ENCODE results near the gene TRAF6. TPM values are rescaled to one million over a fixed set of nuclear protein-coding genes. Genes with fewer than 3 reads are reported as not detected.

TRAF6 gene
- total and polyA plus RNA-seq, 10 of the 15 experiments (the other 5 are each of a cell fraction or from before 2014, with no cell fraction given): 1.4 to 10.9 (median 7.0) TPM

- SMC1A ChIA-PET (ENCODE audit: uncharacterized antibody, unreplicated experiment): interaction anchor here (0.6 to 4.0 kb wide), 10 partner anchors 8 to 212 kb away, joined by 3 to 23 read pairs (median 4); partner anchors contain the start of genes COMMD9 and TRAF6
- DNase-seq (ENCODE audit: low read depth, low spot score) (no peak), ATAC-seq (no peak), FAIRE-seq (no peak)
- no peaks in the 10 kb centered on the region for H3K79me2 ChIP-seq (ENCODE audit: control insufficient read depth, insufficient read depth, low read length)
- in situ Hi-C loops (cut with MboI) (no loop called here), intact Hi-C loops (cut with micrococcal nuclease; ENCODE audit: unreplicated experiment) (no loop called here)
- no peaks in the 10 kb centered on the region for H3K27me3 ChIP-seq (replicated peaks in 1 of 2; ENCODE audit: control insufficient read depth in 2 of 2, insufficient read depth in 2 of 2, low read length in 1 of 2)
- H3K9me3 ChIP-seq (replicated peaks; ENCODE audit: control insufficient read depth, insufficient read depth, low read length): no peaks in the 10 kb centered on the region
- H3K4me1 ChIP-seq (ENCODE audit: control insufficient read depth, insufficient read depth, low read length): no peaks in the 10 kb centered on the region; the same call in 1 of the 2 replicates
- H3K27ac ChIP-seq (ENCODE audit: control insufficient read depth, insufficient read depth): no peak overlapping the region
- BruUV-seq (replicated peaks): no TSS peak
- H2AFZ ChIP-seq (ENCODE audit: control insufficient read depth, low read depth, low read length): no peak overlapping the region
- POLR2A ChIA-PET: interaction anchor here (0.9 to 1.1 kb wide), 2 partner anchors 8 to 9 kb away, joined by 3 to 4 read pairs; partner anchors contain the start of gene TRAF6
- H3K4me3 ChIP-seq: no peak overlapping the region
- RAD21 ChIA-PET (ENCODE audit: unreplicated experiment): interaction anchor here (0.9 to 1.3 kb wide), 3 partner anchors 8 to 209 kb away, joined by 3 to 7 read pairs (median 4); no protein-coding TSS in a partner anchor
- no peak overlapping the region for H3K9ac ChIP-seq (ENCODE audit: control insufficient read depth, insufficient read depth, low read length)
- peaks cover 2 to 13% of the 10 kb centered on the region in 2 experiments; a peak in 3 of 4 replicates for H3K36me3 ChIP-seq (ENCODE audit: control insufficient read depth in 2 of 2, insufficient read depth in 2 of 2, low read length in 1 of 2)
- WGBS (ENCODE audit: insufficient coverage, insufficient replicate concordance, low lambda C conversion rate, missing lambda C conversion rate): 99% methylated on average over 5 of the region's 5 CpGs
- CTCF ChIA-PET: interaction anchor here (0.6 to 5.1 kb wide), 9 partner anchors 9 to 246 kb away, joined by 3 to 59 read pairs (median 6); partner anchors contain the start of gene TRAF6
- no peak for TF ChIP-seq ZNF622 (IDR thresholded peaks at IDR 0.05)
- no peak for TF ChIP-seq RELB (IDR thresholded peaks at IDR 0.05; ENCODE audit: low read depth)
- no peak for TF ChIP-seq KLF5 (IDR thresholded peaks at IDR 0.05; ENCODE audit: partially characterized antibody)
- no peak for TF ChIP-seq PAX8 (IDR thresholded peaks at IDR 0.05)
- no peaks in the 10 kb centered on the region for H4K20me1 ChIP-seq (ENCODE audit: control insufficient read depth, insufficient read depth)
- no peak overlapping the region for H3K4me2 ChIP-seq (ENCODE audit: control insufficient read depth, insufficient read depth)
Observed at GRCh38 chr11:36501236-36501635, 8.8 kb downstream of the TRAF6 start.

GRCh38 chr11:36500315-36500721, 9.8 kb downstream of the TRAF6 start:
- peaks cover 2 to 13% of the 10 kb centered on the region in 2 experiments; a peak in 3 of 4 replicates for H3K36me3 ChIP-seq (ENCODE audit: control insufficient read depth in 2 of 2, insufficient read depth in 2 of 2, low read length in 1 of 2)
- TF ChIP-seq SPI1 (IDR thresholded peaks at IDR 0.05; ENCODE audit: borderline replicate concordance, insufficient read depth, low read depth, low read length): peak; percentile 87
- TF ChIP-seq IKZF2 (IDR thresholded peaks at IDR 0.05): peak in 1 of 2 experiments; percentile 10; a peak in 1 of 4 replicates
- peak; percentile 36; the same call in 1 of the 2 replicates for TF ChIP-seq NFIC (IDR thresholded peaks at IDR 0.05; ENCODE audit: low read depth, low read length)
- no peak for TF ChIP-seq EGR1 (IDR thresholded peaks at IDR 0.05; ENCODE audit: borderline replicate concordance in 1 of 2, low read depth in 2 of 2, low read length in 2 of 2)
- TF ChIP-seq SIN3A (IDR thresholded peaks at IDR 0.05; ENCODE audit: low read depth, low read length): no peak
- TF ChIP-seq IRF3 (IDR thresholded peaks at IDR 0.05): no peak
- peak; percentile 45; the same call in 1 of the 2 replicates for TF ChIP-seq EED (IDR thresholded peaks at IDR 0.05; ENCODE audit: low read depth)
- TF ChIP-seq ETV6 (conservative IDR thresholded peaks at IDR 0.05 in 1 of 2, IDR thresholded peaks at IDR 0.05 in 1 of 2; ENCODE audit: borderline replicate concordance in 1 of 2, low read depth in 1 of 2): no peak

More at GRCh38 chr11:36500315-36500721, 9.8 kb downstream of the TRAF6 start:
- Histone ChIP-seq H3K4me3 (no peak overlapping the region), H2AFZ (ENCODE audit: control insufficient read depth, low read depth, low read length) (no peak overlapping the region), H3K9me3 (replicated peaks; ENCODE audit: control insufficient read depth, insufficient read depth, low read length) (no peaks in the 10 kb centered on the region), H3K9ac (ENCODE audit: control insufficient read depth, insufficient read depth, low read length) (no peak overlapping the region), H3K27ac (ENCODE audit: control insufficient read depth, insufficient read depth) (0 out of 2 replicates have a peak overlapping the region, but pooled peaks have one; percentile 18), H3K4me2 (ENCODE audit: control insufficient read depth, insufficient read depth) (peak overlapping the region; percentile 1; the same call in 1 of the 2 replicates), H4K20me1 (ENCODE audit: control insufficient read depth, insufficient read depth) (no peaks in the 10 kb centered on the region), H3K79me2 (ENCODE audit: control insufficient read depth, insufficient read depth, low read length) (no peaks in the 10 kb centered on the region), H3K27me3 (replicated peaks in 1 of 2; ENCODE audit: control insufficient read depth in 2 of 2, insufficient read depth in 2 of 2, low read length in 1 of 2) (no peaks in the 10 kb centered on the region), H3K4me1 (ENCODE audit: control insufficient read depth, insufficient read depth, low read length) (no peaks in the 10 kb centered on the region; the same call in 1 of the 2 replicates)
- in situ Hi-C loops (cut with MboI): no loop called here
- POLR2A ChIA-PET: no interaction called here
- no peak for FAIRE-seq
- RAD21 ChIA-PET (ENCODE audit: unreplicated experiment): interaction anchor here (0.6 to 2.8 kb wide), 5 partner anchors 8 to 208 kb away, joined by 3 to 15 read pairs (median 3); no protein-coding TSS in a partner anchor
- intact Hi-C loops (cut with micrococcal nuclease; ENCODE audit: unreplicated experiment): no loop called here
- WGBS (ENCODE audit: insufficient coverage, insufficient replicate concordance, low lambda C conversion rate, missing lambda C conversion rate): 0% methylated on average over 1 of the region's 1 CpG
- ATAC-seq: peak; percentile 98
- CTCF ChIA-PET: interaction anchor here (1.2 to 5.1 kb wide), 6 partner anchors 9 to 208 kb away, joined by 3 to 59 read pairs (median 10); partner anchors contain the start of gene TRAF6
- no peak for DNase-seq (ENCODE audit: low read depth, low spot score)
- SMC1A ChIA-PET (ENCODE audit: uncharacterized antibody, unreplicated experiment): interaction anchor here (0.8 to 4.0 kb wide), 6 partner anchors 8 to 211 kb away, joined by 3 to 23 read pairs (median 6); partner anchors contain the start of genes COMMD9 and TRAF6
- BruUV-seq (replicated peaks): no TSS peak
